ENCODE data around the gene C10orf67.

DNA sequence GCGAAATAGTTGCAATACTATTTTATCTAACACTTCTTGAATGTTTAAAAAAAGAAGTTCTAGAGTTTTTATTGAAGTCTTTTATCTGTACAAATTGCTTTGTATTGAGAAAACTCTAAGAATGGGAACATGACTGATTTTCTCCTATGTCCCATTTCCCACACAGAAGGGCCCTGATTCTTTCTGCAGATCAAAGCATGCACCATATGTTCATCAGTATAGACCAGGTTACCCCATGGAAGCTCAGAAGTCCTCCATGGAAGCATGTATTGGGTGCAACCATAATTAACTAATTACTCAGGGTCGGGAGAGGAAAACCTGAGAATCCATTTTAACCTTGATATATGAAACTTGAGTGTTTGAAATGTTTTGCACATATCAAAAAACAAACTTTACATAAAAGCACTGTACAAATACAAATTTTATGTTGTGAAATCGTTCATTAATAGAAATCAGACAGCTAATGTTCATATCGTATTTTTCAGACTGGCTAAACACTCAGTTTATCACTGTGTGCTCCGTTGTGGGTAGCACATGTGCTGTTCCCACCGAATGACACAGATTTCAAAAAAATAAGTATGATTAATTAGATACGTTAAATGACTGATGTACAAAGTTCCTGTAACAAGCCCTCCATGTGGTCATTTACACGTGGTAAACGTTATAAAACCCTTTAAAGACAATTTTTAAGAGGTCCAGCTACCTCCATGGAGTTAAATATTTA is 81.0 kb downstream of the C10orf67 start:
- TF ChIP-seq, protein P1, sequence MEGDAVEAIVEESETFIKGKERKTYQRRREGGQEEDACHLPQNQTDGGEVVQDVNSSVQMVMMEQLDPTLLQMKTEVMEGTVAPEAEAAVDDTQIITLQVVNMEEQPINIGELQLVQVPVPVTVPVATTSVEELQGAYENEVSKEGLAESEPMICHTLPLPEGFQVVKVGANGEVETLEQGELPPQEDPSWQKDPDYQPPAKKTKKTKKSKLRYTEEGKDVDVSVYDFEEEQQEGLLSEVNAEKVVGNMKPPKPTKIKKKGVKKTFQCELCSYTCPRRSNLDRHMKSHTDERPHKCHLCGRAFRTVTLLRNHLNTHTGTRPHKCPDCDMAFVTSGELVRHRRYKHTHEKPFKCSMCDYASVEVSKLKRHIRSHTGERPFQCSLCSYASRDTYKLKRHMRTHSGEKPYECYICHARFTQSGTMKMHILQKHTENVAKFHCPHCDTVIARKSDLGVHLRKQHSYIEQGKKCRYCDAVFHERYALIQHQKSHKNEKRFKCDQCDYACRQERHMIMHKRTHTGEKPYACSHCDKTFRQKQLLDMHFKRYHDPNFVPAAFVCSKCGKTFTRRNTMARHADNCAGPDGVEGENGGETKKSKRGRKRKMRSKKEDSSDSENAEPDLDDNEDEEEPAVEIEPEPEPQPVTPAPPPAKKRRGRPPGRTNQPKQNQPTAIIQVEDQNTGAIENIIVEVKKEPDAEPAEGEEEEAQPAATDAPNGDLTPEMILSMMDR (IDR thresholded peaks at IDR 0.05; ENCODE audit: insufficient read depth, low read length), result no peak
- TF ChIP-seq, protein P2, sequence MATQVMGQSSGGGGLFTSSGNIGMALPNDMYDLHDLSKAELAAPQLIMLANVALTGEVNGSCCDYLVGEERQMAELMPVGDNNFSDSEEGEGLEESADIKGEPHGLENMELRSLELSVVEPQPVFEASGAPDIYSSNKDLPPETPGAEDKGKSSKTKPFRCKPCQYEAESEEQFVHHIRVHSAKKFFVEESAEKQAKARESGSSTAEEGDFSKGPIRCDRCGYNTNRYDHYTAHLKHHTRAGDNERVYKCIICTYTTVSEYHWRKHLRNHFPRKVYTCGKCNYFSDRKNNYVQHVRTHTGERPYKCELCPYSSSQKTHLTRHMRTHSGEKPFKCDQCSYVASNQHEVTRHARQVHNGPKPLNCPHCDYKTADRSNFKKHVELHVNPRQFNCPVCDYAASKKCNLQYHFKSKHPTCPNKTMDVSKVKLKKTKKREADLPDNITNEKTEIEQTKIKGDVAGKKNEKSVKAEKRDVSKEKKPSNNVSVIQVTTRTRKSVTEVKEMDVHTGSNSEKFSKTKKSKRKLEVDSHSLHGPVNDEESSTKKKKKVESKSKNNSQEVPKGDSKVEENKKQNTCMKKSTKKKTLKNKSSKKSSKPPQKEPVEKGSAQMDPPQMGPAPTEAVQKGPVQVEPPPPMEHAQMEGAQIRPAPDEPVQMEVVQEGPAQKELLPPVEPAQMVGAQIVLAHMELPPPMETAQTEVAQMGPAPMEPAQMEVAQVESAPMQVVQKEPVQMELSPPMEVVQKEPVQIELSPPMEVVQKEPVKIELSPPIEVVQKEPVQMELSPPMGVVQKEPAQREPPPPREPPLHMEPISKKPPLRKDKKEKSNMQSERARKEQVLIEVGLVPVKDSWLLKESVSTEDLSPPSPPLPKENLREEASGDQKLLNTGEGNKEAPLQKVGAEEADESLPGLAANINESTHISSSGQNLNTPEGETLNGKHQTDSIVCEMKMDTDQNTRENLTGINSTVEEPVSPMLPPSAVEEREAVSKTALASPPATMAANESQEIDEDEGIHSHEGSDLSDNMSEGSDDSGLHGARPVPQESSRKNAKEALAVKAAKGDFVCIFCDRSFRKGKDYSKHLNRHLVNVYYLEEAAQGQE (IDR thresholded peaks at IDR 0.05; ENCODE audit: insufficient replicate concordance, low read depth), result no peak
- no peak for TF ChIP-seq POLR2AphosphoS5 (IDR thresholded peaks at IDR 0.05; ENCODE audit: low read depth)
- no peak for TF ChIP-seq GABPA (IDR thresholded peaks at IDR 0.05; ENCODE audit: low read depth)

All from HL-60 (cell line).